ENCODE measurements around the gene TIMM44.

The TIMM44 gene

DNA sequence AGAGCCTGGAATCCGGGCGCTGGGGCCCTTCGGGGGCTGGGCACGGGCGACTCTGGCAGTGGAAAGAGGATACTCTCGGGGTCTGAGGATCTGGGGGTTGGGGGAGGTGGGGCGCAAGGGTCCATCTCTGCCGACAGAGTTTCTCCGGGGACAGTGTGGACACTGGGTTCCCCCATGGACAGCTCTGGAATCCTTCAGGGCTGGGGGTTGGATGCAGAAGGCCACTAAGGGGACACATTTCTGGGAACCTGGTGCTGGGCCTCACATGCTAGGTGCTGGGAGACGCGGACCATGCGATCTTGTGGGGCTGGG, 26.6 kb downstream of the TIMM44 start:
- H3K27ac ChIP-seq: no peak overlapping the region
- no peak for DNase-seq
- TF ChIP-seq, protein P1, sequence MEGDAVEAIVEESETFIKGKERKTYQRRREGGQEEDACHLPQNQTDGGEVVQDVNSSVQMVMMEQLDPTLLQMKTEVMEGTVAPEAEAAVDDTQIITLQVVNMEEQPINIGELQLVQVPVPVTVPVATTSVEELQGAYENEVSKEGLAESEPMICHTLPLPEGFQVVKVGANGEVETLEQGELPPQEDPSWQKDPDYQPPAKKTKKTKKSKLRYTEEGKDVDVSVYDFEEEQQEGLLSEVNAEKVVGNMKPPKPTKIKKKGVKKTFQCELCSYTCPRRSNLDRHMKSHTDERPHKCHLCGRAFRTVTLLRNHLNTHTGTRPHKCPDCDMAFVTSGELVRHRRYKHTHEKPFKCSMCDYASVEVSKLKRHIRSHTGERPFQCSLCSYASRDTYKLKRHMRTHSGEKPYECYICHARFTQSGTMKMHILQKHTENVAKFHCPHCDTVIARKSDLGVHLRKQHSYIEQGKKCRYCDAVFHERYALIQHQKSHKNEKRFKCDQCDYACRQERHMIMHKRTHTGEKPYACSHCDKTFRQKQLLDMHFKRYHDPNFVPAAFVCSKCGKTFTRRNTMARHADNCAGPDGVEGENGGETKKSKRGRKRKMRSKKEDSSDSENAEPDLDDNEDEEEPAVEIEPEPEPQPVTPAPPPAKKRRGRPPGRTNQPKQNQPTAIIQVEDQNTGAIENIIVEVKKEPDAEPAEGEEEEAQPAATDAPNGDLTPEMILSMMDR (IDR thresholded peaks at IDR 0.05; ENCODE audit: low read depth, low read length): no peak
- no peaks in the 10 kb centered on the region for H3K27me3 ChIP-seq (ENCODE audit: insufficient read depth, low read depth, severe bottlenecking)
- peaks cover 4% of the 10 kb centered on the region for H3K9me3 ChIP-seq (ENCODE audit: severe bottlenecking)
- peaks cover 12% of the 10 kb centered on the region for H3K36me3 ChIP-seq
- no peak overlapping the region for H3K4me3 ChIP-seq (ENCODE audit: low read depth, low read length)

DNA sequence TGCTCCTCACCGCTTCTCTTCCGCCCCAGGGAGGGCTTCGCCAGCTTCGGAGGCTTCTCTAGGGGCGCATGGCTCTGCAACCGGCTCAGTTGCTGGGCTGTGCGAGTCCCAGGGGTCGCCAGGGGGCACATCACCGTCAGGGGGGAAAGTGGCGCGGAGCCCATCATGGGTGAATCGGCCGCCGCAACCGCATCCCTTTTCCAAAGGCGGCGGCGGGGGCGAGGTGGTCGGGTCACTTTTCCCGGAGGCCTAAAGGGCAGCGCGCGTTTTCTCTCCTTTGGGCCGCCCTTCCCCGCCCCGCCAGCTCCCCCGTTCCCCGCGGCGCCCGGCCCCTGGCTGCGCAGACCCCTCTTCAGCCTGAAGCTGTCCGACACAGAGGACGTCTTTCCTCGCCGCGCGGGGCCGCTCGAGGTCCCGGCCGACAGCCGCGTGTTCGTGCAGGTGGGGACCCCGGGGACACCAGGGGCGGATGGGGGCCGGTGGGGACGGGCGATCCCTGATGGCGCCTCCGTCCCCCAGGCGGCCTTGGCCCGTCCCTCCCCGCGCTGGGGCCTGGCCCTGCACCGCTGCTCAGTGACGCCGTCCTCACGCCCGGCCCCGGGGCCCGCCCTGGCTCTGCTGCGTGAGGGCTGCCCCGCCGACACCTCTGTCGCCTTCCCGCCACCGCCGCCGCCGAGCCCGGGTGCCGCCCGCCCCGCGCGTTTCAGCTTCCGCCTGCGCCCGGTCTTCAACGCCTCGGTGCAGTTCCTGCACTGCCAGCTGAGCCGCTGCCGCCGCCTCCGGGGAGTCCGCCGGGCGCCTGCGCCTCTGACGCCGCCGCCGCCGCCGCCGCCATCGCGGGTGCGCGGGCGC, 27.1 kb downstream of the TIMM44 start:
- Histone ChIP-seq H3K27me3 (ENCODE audit: insufficient read depth, low read depth, severe bottlenecking) (no peaks in the 10 kb centered on the region), H3K9me3 (ENCODE audit: severe bottlenecking) (peaks cover 4% of the 10 kb centered on the region), H3K27ac (peak overlapping the region; percentile 46), H3K4me3 (ENCODE audit: low read depth, low read length) (peak overlapping the region; percentile 61), H3K36me3 (peaks cover 13% of the 10 kb centered on the region)
- DNase-seq: peak; percentile 54
- TF ChIP-seq, protein P1 (IDR thresholded peaks at IDR 0.05; ENCODE audit: low read depth, low read length): peak; percentile 16; the same call in 1 of the 2 replicates

DNA sequence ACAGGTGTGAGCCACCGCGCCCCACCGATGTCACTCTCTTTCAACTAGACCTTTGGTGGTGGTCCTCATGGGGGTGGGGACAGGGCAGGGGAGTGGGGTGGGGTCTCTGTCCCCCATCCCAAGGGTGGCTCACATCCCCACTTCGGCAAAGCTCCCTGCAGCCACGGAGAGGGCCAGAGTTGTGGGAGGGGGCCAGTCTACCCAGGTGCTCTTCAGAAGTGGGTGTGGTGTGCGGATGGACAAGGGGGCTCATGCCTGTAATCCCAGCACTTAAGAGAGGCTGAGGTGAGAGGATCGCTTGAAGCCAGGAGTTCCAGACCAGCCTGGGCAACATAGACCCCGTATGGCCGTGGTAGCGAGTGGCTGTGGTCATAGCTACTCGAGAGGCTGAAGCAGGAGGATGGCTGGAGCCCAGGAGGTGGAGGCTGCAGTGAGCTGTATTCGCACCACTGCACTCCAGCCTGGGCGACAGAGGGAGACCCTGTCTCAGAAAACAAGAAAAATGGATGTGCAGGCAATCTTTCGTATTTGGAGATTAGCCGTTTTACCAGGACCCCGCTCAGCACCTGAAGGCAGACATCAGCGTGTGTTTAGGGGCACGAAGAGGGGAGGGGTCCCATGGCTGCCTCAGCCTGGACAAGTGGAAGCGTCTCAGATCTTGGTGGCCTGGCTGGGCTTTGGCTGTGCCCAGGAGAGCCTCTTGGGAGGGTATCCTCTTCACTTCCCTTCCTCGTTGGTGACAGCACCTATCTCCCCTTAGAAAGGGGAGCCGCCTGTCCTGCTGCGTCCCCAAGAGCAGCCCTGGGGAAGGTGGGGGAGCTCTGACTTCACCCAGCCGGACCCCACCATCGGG, 28.0 kb downstream of the TIMM44 start:
- DNase-seq: peak; percentile 11
- H3K4me3 ChIP-seq (ENCODE audit: low read depth, low read length): peak overlapping the region; percentile 61
- peaks cover 20% of the 10 kb centered on the region for H3K36me3 ChIP-seq
- peak overlapping the region; percentile 46 for H3K27ac ChIP-seq
- H3K9me3 ChIP-seq (ENCODE audit: severe bottlenecking): peaks cover 4% of the 10 kb centered on the region
- TF ChIP-seq, protein P1 (IDR thresholded peaks at IDR 0.05; ENCODE audit: low read depth, low read length): no peak
- H3K27me3 ChIP-seq (ENCODE audit: insufficient read depth, low read depth, severe bottlenecking): no peaks in the 10 kb centered on the region

DNA sequence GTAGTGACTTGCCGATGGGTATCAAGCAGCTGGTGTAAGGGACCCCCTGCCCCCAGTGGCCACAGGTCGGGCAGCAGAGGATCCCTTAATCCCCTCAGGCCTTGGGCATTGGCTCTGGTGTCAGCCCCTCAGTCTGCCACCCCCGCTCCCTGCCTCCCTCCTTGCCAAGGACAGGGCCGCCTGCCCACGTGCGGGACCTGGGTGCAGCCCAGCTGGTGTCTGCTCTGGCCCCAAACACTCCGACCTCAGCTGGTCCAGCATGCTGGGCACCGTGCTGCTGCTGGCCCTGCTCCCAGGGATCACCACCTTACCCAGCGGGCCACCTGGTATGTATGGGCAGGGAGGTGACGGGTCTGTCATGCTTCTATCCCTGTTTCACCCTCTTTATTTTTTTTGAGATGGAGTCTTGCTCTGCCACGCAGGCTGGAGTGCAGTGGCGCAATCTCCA, 28.8 kb downstream of the TIMM44 start, which contains the start of gene TGFBR3L:
TSS of gene TGFBR3L (plus strand) at position 233 of the 448 bp plus-strand sequence.
- Histone ChIP-seq H3K36me3 (peaks cover 27% of the 10 kb centered on the region), H3K27ac (no peak within 1 kb of the TSS), H3K4me3 (ENCODE audit: low read depth, low read length) (peak within 1 kb of the TSS; percentile 61), H3K27me3 (ENCODE audit: insufficient read depth, low read depth, severe bottlenecking) (no peaks in the 10 kb centered on the region), H3K9me3 (ENCODE audit: severe bottlenecking) (peaks cover 4% of the 10 kb centered on the region)
- TF ChIP-seq, protein P1 (IDR thresholded peaks at IDR 0.05; ENCODE audit: low read depth, low read length): peak; percentile 2; the same call in 1 of the 2 replicates
- DNase-seq: peak; percentile 30

DNA sequence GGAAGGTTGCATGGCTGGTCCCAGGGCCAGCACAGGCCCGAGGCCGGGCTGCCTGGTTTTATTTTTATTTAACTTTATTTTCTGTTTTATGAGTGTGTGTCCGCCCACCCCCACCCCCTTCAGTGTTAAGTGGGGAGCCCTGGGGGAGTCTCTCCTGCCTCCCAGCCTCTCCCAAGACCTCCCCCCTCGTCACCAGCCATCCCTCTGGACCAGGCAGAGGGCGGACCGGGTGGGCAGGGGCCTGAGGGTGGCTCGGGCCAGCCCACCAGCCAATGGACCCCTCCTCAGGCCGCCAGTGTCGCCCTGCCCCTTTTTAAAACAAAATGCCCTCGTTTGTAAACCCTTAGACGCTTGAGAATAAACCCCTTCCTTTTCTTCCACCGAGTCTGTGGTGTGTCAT, 29.4 kb downstream of the TIMM44 start:
- peak; percentile 4 for DNase-seq
- Histone ChIP-seq H3K4me3 (ENCODE audit: low read depth, low read length) (no peak overlapping the region), H3K9me3 (ENCODE audit: severe bottlenecking) (peaks cover 4% of the 10 kb centered on the region), H3K27ac (no peak overlapping the region), H3K27me3 (ENCODE audit: insufficient read depth, low read depth, severe bottlenecking) (no peaks in the 10 kb centered on the region), H3K36me3 (peaks cover 31% of the 10 kb centered on the region)
- TF ChIP-seq, protein P1 (IDR thresholded peaks at IDR 0.05; ENCODE audit: low read depth, low read length): no peak
